Mammary epithelial cell (primary cell): Measurements from ENCODE around the gene RARA.

Source experiments
- EZH2 ChIP-seq: IDR thresholded peaks from 2 replicates; pipeline ENCODE4 v1.6.1; 2012; ENCODE audit warnings: low read length, inconsistent platforms, borderline replicate concordance
- TF ChIP-seq, protein P1 (sequence below), 2 donors: IDR thresholded peaks in 1 of 2; conservative IDR thresholded peaks in 1 of 2; 2 replicates each; pipeline ENCODE4 v1.5.1; 2011 to 2012; ENCODE audit warnings: inconsistent platforms in 2 of 2, low read length in 2 of 2, mild to moderate bottlenecking in 2 of 2, control low read depth in 1 of 2, low read depth in 1 of 2; ENCODE audit not compliant: insufficient read depth in 1 of 2; ENCODE audit errors: extremely low read depth in 1 of 2

DNA sequence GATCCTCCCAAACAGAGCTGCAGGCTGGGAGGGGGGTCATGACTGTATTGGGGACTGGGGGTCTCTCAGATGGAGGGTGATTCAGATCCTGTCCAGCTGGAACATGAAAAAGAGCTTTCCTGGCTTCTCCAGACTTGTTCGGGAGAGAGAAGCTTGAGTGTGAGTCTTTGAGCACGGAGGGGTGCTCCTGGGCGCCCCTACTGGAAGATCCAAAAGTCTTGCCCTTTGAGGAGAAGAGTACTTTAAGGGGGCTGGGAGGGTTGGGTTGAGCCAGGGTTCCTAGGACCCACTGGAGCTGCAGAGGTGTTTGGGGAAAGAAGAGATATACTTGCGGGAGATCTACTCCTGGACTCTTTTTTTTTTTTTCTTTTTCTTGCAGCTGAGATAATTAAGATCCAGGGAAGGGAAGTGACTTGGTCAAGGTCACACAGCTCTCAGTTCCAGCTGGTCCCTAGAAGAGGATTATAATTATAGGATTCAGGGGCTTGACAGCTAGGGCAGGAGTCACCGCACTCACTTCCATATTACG is 8.4 kb downstream of the RARA start:
- TF ChIP-seq, protein P1, sequence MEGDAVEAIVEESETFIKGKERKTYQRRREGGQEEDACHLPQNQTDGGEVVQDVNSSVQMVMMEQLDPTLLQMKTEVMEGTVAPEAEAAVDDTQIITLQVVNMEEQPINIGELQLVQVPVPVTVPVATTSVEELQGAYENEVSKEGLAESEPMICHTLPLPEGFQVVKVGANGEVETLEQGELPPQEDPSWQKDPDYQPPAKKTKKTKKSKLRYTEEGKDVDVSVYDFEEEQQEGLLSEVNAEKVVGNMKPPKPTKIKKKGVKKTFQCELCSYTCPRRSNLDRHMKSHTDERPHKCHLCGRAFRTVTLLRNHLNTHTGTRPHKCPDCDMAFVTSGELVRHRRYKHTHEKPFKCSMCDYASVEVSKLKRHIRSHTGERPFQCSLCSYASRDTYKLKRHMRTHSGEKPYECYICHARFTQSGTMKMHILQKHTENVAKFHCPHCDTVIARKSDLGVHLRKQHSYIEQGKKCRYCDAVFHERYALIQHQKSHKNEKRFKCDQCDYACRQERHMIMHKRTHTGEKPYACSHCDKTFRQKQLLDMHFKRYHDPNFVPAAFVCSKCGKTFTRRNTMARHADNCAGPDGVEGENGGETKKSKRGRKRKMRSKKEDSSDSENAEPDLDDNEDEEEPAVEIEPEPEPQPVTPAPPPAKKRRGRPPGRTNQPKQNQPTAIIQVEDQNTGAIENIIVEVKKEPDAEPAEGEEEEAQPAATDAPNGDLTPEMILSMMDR (conservative IDR thresholded peaks at IDR 0.05 in 1 of 2, IDR thresholded peaks at IDR 0.05 in 1 of 2; ENCODE audit: extremely low read depth in 1 of 2, insufficient read depth in 1 of 2, low read depth in 1 of 2, low read length in 2 of 2) = peak; percentile 57 to 77
- TF ChIP-seq EZH2 = no peak
